Breast epithelium (tissue), 3 donors: ENCODE results near the gene PLEKHD1.

Experiments
- POLR2A ChIP-seq: fragments of 450-650 bp; IDR thresholded peaks from one replicate; pipeline ENCODE4 v1.6.1; 2016; ENCODE audit warnings: antibody characterized with exemption, mild to moderate bottlenecking, moderate library complexity
- TF ChIP-seq, protein P1 (sequence below), 3 donors: fragments of 450-650 bp; IDR thresholded peaks; one replicate each; pipeline ENCODE4 v1.5.1; 2016 to 2017; ENCODE audit warnings: antibody characterized with exemption in 3 of 3, mild to moderate bottlenecking in 3 of 3, moderate library complexity in 3 of 3

- no peak for TF ChIP-seq POLR2A
- TF ChIP-seq, protein P1, sequence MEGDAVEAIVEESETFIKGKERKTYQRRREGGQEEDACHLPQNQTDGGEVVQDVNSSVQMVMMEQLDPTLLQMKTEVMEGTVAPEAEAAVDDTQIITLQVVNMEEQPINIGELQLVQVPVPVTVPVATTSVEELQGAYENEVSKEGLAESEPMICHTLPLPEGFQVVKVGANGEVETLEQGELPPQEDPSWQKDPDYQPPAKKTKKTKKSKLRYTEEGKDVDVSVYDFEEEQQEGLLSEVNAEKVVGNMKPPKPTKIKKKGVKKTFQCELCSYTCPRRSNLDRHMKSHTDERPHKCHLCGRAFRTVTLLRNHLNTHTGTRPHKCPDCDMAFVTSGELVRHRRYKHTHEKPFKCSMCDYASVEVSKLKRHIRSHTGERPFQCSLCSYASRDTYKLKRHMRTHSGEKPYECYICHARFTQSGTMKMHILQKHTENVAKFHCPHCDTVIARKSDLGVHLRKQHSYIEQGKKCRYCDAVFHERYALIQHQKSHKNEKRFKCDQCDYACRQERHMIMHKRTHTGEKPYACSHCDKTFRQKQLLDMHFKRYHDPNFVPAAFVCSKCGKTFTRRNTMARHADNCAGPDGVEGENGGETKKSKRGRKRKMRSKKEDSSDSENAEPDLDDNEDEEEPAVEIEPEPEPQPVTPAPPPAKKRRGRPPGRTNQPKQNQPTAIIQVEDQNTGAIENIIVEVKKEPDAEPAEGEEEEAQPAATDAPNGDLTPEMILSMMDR (IDR thresholded peaks at IDR 0.05): no peak
Observed at GRCh38 chr14:69483765-69484443, 624 bp upstream of the PLEKHD1 start.
